GM21717 (cell line): ENCODE measurements around the gene NHLRC1.

ENCODE experiments used
- ATAC-seq: cut with Tn5 transposase; IDR thresholded peaks from one replicate; pipeline ENCODE4 v1.9.1; 2021; ENCODE audit warnings: mild to moderate bottlenecking, moderate library complexity; ENCODE audit not compliant: unreplicated experiment

Gene NHLRC1

GRCh38 chr6:18139935-18140621, 17.6 kb upstream of the NHLRC1 start:
- ATAC-seq = no peak

GRCh38 chr6:18138906-18139305, 16.4 kb upstream of the NHLRC1 start:
- ATAC-seq = no peak

DNA sequence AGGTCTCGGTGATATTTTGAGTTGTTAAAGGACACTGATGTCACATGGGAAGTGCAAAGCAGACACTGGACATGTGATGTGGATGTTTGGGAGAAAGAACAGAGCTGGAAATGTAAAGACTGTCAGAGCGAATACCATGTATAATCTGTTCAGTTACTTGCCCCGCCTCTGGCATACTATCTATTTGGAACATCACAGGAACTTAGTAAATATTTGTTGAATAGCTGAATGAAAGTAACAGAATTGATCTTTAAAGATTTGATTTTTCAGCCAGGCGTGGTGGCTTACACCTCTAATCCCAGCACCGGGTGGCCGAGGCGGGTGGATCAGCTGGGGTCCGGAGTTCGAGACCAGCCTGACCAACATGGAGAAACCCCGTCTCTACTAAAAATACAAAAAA, 13.8 kb upstream of the NHLRC1 start:
- no peak for ATAC-seq

DNA sequence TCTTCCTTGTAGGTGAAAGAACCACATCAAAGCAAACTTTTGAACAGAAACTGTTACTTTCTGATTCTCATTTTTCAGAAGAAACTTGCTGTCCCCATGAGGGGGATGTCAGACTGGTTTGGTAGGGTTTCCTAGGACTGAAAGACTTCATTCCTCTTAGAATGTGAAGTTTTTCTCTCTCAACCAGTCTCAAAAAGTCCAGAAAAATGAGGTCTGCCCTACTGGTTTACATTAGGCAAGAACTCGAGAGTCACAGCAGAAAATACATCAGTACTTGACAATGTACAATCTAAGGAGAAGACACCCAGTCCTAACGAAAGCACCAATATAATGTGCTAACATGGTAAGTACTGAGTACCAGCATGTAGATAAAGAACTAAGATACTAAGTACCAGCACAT, 12.7 kb upstream of the NHLRC1 start:
- ATAC-seq = no peak

DNA sequence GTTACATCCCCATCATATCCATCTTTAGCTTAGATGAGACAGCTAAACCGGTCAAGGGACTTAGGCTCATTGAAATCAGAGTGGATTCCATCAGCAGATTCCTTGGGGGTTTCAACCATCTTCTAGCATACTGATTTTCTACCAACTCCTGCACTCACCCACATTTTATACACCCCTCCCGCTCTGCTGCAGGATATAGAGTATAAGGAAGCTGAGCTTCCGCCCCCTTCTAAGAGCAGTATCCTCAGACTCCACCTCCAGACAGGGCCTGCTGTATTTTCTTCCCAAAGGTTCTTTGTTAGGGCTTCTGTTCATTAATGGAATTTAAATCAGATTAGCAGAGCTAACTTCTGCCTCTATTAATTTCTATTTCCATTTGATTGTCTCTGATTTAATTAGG, 9.9 kb upstream of the NHLRC1 start:
- ATAC-seq = no peak

GRCh38 chr6:18126121-18126520, 3.6 kb upstream of the NHLRC1 start:
- ATAC-seq = no peak

- no peak for ATAC-seq
Measured at GRCh38 chr6:18121580-18122127, 823 bp downstream of the NHLRC1 start.

GRCh38 chr6:18119236-18119635, 3.2 kb downstream of the NHLRC1 start:
- no peak for ATAC-seq

- no peak for ATAC-seq
Measured at GRCh38 chr6:18118330-18118729, 4.1 kb downstream of the NHLRC1 start.

- no peak for ATAC-seq
Measured at GRCh38 chr6:18117136-18117535, 5.3 kb downstream of the NHLRC1 start.

- no peak for ATAC-seq
Measured at GRCh38 chr6:18115356-18115755, 7.1 kb downstream of the NHLRC1 start.

DNA sequence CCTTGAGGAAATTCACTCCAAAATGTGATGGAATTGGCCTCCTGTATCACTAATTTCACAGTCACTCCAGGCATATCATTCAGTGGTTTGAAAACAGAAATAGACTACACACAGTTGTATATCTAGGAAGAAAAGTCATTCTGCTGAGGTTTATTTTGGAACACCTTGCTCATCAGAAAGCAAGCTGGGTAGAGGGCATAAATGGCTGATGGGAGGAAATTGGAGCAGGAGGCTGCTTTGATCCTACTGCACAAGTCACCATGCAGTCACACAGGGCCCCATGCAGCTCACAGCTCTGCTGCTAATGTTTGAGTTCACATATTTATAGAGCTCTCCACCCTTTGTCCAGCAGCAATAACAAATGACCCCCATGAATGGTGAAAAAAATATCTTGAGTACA, 12.3 kb downstream of the NHLRC1 start:
- no peak for ATAC-seq

- no peak for ATAC-seq
Measured at GRCh38 chr6:18107061-18107460, 15.4 kb downstream of the NHLRC1 start.

DNA sequence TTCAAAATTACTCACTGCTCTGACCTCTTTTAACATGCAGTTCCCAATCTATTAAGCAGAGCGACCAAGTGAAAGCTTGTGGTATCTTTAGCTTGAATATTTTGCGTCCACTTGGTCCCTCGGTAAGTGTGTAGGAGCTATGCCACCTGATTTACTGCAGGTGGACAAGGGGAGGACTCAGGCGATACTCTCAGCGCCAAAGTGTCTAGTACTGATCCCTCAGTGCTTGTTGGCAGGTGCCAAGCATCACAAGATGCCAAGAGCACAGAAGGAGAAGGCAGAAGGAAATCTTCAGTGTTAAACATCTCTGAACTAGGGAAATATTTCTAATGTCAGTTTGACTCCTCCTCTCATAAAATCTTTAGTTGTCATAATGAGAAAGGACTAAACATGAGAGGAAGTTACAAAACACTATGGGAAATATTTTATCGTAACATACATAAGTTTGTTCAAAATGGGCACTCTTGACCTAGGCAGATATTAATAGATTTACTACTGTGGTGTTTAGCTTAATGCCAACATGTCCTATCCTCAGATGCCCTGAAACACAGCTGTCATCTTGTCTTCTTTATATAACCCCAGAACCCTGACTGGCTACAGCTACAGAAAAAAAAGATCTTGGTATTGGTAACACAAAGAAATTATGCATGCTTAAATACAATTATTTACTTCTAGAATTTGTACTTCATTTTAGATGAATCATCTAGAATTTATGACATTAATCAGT, 19.5 kb downstream of the NHLRC1 start:
- ATAC-seq = no peak

- ATAC-seq = no peak
Measured at GRCh38 chr6:18101873-18102272, 20.6 kb downstream of the NHLRC1 start.

- ATAC-seq = no peak
Measured at GRCh38 chr6:18101271-18101670, 21.2 kb downstream of the NHLRC1 start.

DNA sequence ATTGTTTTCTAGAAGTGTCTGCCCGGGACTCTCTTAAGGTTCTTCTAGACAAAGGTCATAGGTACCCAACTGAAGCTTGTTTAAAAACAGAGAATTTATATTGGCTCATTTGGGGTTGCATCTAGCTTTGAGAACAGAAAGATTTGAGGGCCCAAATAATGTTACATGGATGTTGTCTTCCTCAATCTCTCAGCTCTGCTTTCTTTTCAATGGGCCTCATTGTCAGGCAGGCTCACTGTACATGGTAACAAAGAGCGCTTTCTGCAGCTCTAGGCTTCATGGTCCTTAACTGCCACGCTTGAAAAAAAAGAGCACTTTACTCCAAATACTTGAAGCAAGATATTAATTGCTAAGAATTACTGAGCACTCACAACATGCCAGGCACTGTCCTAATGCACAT, 22.2 kb downstream of the NHLRC1 start:
- ATAC-seq = no peak

- no peak for ATAC-seq
Measured at GRCh38 chr6:18099511-18099910, 23.0 kb downstream of the NHLRC1 start.

- no peak for ATAC-seq
Measured at GRCh38 chr6:18096423-18096822, 26.1 kb downstream of the NHLRC1 start.

GRCh38 chr6:18091382-18091781, 31.1 kb downstream of the NHLRC1 start:
- no peak for ATAC-seq

DNA sequence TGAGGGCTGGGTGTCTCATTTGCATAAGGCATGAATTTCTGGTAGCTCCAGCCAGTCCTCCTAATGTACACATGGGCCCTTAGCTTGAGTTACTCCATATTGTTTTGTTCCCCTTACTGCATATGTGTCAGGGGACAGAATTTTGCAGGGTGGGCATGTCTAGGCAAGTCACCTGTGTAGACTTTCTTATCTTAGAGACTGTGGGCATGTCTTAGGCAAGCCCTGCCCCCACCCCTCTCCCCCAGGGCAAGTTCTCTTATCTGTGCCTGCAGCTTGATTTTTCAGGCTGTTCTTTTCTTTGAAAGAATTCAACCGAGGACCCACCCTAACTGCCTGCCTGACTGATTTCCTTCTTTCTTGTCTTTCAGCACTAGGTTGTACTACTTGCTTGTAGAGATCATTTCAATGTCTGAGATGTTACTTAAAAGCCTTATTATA, 32.1 kb downstream of the NHLRC1 start:
- no peak for ATAC-seq
